Measurements from ENCODE around the gene HMOX1.
"Not testable (repeated sequence)": the region's sequence is repeated elsewhere in the genome, so short reads cannot be mapped to it uniquely, and the experiment has no call there.

Gene HMOX1

DNA sequence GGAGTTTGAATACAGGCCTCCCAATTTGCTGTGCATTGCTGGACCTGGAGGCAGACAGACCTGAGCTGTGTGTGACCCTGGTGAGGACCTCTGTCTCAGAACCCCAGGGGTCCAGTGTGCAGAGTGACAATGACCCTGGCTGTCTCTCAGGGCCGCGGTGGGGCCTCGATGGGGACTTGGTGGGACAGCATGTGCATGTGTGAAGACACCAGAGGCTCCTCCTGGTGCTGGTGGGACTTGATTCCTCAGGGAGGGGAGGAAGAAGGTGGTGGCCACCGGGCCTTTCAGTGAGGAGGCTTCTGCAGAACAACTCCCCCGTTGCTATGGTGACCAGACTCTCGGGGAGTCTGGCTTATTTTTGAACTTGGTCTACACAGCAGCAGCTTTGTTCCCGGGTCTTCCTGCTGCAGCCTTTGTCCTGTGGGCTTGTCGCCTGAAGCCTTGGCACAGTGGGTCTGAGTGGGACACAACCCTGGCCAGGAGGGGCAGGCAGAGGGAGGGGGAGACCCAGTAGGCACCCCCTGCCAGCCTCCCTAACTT is 54.4 kb downstream of the HMOX1 start:
- no peak for DNase-seq (ENCODE audit: low spot score)

GRCh38 chr22:35436421-35436820 is 55.5 kb downstream of the HMOX1 start:
- no peak for DNase-seq (ENCODE audit: low spot score)

DNA sequence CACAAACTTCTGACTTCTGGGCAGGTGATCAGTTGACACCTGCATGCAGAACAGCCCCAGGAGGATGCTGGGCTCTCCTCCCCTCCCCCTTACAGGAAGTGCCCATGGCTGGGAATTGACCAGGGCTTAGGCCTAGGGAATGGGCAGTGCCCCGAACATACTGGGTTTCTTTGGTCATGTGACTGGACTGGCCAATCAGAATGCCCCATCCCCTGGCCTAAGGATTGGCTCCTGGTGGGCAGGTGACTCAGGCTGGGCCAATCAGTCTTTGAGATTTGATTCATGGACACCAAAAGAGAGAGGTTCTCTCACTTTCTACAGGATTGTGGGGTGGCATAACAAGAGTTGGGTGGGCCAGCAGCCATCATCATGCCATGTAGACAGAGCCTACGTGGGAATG is 56.2 kb downstream of the HMOX1 start:
- DNase-seq (ENCODE audit: low spot score) = no peak

DNA sequence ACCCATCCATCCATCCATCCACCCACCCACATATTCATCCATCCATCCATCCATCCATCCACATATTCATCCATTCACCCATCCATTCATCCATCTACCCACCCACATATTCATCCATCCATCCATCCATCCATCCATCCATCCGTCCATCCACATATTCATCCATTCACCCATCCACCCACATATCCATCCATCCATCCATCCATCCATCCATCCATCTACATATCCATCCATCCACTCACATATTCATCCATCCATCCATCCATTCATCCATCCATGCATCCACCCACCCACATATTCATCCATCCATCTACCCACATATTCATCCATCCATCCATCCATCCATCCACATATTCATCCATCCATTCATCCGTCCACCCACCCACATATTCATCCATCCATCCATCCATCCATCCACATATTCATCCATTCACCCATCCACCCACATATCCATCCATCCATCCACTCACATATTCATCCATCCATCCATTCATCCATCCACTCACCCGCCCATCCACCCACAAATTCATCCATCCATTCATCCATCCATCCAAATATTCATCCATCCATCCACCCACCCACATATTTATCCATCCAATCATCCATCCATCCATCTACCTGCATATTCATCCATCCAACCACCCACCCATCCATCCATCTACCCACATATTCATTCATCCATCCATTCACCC is 57.9 kb downstream of the HMOX1 start:
- not testable (repeated sequence) for DNase-seq (ENCODE audit: low spot score)

DNA sequence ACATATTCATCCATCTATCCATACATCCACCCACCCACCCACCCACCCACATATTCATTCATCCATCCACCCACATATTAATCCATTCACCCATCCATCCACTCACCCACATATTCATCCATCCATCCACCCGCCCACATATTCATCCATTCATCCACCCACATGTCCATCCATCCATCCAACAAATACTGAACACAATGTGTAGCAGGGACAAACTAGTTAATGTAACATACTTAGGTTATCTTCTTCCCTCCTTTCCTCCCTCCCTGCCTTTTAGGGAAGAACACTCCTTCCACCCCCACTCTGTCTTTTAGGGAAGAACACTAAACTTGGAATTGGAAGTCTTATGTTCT is 58.4 kb downstream of the HMOX1 start:
- no peak for DNase-seq (ENCODE audit: low spot score)

- DNase-seq (ENCODE audit: low spot score) = no peak
Measured at GRCh38 chr22:35440129-35440528, 59.2 kb downstream of the HMOX1 start.

- no peak for DNase-seq (ENCODE audit: low spot score)
Measured at GRCh38 chr22:35441489-35442100, 60.7 kb downstream of the HMOX1 start.

GRCh38 chr22:35442471-35442870 is 61.6 kb downstream of the HMOX1 start:
- no peak for DNase-seq (ENCODE audit: low spot score)

DNA sequence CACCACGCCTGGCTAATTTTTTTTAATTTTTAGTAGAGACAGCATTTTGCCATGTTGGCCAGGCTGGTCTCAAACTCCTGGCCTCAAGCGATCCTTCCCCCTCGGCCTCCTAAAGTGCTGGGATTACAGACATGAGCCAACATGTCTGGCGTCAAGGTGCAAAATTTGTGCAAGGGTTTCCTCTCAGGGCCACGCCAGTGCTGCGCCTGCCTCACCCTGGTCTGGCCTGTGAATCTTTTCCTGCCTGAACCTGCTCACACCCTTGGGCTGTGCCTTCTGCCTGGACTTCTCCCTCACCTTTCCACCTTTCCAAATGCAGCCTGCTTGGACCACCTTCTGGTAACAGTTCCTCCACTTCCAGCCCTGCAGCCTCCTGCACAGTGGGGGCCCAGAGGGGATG is 62.4 kb downstream of the HMOX1 start:
- DNase-seq (ENCODE audit: low spot score) = no peak
